ENCODE measurements around the gene MYT1.

The MYT1 gene

GRCh38 chr20:64155258-64156135 lies 8.8 kb upstream of the MYT1 start:
- peak in 2 of 3 experiments; percentile 59 to 67 for DNase-seq

GRCh38 chr20:64156136-64156885 lies 7.9 kb upstream of the MYT1 start:
- peak; percentile 67 to 94 (median 86) for DNase-seq

GRCh38 chr20:64156886-64157875 lies 7.1 kb upstream of the MYT1 start:
- DNase-seq: no peak

DNA sequence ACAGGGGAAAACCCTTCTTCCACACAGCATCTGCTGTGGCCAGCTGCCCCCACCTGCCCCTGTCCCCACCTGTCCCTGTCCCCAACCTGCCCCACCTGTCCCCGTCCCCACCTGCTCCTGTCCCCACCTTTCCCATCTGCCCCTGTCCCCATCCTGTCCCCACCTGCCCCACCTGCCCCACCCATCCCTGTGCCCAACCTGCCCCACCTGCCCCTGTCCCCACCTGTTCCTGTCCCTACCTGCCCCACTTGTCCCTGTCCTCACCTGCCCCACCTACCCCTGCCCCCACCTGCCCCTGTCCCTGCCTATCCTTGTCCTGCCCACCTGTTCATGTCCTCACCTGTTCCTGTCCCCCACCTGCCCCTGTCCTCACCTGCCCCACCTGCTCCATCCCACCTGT lies 6.4 kb upstream of the MYT1 start:
- DNase-seq: no peak

DNA sequence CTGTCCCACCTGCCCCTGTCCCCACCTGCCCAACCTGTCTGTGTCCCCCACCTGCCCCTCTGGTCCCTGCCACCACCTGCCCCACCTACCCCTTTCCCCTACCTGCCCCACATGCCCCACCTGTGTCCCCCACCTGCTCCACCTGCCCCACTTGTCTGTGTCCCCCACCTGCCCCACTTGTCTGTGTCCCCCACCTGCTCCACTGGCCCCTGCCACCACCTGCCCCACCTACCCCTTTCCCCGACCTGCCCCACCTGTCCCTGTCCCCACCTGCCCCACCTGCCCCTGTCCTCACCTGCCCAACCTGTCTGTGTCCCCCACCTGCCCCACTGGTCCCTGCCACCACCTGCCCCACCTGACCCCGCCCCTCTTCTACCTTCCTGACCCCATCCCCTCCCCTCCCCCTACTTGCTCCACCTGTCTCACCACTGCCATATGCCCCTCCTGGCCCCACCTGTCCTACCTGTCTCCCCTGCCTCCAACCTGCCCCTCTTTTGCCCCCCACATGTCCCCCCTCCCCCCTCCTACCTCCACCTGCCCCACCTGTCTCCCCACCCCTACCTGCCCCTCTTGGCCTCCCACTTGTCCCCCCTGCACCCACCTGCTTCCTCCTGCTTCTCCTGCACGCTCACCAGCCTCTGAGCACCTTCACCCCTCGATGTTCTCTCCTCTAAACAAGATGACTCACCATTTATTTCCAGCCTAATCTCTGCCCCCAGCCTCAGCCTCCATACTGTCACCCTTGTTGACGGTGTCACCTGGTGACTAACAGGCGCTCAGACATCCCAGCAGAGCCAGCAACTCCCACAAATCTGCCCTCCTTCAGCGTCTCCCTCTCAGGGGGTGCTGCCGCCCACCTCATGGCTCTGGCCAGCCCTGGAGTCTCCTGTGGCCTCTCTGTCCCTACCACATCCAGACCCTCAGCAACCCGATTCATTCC lies 5.6 kb upstream of the MYT1 start:
- peak in 2 of 3 experiments; percentile 33 to 50 for DNase-seq

DNA sequence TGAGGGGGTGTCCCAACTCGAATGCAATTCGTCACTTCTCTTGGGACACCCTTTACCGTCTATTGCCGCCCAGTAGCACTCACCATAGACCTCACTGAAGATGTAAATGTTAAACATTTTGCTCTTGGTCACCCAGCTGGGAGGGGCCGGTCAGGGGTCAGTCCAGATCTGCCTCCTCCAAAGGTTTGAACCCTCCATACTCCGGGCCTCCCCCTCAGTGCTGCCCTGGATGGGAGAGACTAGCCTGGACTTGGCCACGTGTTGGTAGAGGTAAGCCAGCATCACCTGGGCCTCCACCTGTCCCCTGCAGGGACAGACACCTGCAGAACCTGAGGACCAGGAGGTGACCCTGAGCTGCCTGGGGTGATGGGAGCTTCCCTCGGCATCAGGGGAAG lies 5.0 kb upstream of the MYT1 start:
- no peak for DNase-seq

DNA sequence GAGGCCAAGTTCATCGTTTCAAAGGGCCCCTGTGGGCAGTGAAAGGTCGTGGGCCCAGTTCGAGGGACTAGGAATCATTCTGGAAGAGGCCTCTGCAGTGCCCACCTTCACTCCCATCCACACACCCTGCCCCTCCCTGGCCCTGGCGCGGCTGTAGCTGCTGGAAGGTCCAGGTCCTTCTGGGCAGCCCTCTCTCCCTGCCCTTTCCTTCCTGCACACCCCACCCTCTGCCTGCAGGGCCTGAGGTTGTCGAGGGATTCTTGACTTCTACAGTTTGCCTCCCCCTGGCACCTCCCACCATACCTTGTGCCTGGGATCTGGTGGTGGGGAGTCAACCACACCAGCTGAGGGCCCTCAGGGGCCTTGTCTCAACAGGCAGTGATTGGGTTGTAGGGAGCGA lies 4.5 kb upstream of the MYT1 start:
- peak in 1 of 3 experiments; percentile 52 for DNase-seq

DNA sequence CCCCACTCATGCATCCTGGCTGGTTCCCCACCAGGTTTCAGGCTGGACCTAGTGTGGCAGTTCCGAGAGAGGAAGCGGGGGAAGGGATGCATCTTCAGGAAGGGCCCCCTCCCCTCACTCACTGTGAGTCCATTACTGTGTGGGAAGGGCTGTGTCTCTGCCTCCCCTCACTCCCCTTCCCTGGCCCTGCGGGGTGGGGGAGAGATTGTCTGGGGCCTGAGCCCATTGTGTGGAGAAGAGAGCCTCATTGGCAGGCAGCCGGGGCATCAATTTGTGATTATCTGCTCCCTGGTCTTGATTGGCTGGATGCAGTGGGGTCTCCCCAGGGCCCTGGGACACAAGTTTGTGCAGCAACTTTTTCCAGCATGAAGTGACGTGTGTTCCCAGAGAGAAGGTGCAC lies 4.1 kb upstream of the MYT1 start:
- DNase-seq: peak in 2 of 3 experiments; percentile 52 to 58

GRCh38 chr20:64160526-64161355 lies 3.5 kb upstream of the MYT1 start:
- DNase-seq: peak; percentile 78 to 88 (median 81)

DNA sequence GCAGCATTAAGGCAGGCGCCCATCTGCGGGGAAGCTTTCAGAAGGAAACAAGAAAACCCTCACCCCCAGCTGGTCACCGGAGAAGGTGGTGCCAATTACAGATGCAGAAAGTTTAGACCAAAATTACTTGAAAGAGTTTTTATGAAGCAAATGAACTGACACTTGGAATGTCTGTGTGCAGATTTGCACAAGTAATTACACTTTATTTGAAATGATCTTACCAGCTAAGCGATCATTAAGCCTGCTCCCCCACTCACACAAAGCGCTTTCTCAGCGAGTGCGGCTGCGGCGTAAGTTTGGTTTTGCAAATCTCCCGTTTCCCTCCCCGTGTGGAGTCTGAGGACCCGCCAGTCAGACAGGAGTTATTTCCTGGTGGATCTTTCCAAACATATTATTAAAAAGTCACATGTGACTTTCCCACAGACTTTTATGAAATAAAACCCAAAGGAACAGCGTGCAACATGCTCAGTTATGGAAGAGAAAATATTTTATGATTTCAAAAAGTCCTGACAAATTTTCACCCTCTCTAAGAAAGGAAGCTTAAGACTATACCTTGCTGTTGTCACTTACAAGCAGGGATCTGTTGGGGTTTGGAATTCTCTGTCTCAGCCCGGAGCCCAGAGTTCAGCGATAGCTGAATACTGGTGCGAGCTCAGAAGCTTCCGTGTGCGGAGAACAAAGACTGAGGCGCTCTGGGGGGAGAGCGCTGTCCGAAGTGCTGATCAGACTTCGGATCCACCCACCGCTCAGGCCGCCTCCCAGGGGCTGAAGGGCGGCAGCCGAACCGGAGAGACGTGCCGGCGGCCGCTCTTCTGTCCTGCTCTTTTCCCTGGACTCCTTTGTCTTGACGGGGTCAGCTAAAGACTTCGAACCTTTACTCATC lies 2.7 kb upstream of the MYT1 start:
- DNase-seq: peak; percentile 72 to 88 (median 77)

DNA sequence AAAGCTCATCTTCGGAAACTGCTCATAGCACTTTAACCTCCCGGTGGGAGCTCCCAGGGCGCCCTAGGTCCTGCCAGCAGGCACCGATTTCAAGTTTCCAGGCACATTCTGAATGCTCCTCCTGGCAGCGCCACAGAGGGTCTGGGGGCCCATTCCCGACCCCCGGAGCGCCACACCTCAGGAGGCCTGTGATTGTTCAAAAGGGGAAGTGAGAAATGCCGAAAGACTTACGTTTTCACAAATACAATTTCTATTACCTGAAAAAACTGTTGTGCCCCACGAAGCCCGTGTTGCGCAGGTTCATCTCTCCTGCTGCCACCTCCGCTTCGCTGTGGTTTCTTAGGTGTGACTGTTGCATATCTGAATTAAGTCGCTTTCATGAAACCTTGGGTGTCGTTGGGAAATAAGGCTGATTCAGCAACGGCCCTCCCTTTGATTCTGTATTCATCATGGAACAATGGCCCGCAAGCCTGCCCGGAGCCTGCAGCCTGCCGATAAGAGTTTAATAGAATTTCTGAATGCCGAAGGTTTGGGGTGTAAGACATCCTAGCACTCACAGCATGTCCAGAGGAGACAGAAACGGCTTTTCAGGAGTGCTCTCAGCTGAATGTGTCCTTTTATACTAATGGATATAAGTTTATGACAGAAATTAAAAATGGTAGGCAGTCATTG lies 1.9 kb upstream of the MYT1 start:
- DNase-seq: peak in 2 of 3 experiments; percentile 62 to 68

DNA sequence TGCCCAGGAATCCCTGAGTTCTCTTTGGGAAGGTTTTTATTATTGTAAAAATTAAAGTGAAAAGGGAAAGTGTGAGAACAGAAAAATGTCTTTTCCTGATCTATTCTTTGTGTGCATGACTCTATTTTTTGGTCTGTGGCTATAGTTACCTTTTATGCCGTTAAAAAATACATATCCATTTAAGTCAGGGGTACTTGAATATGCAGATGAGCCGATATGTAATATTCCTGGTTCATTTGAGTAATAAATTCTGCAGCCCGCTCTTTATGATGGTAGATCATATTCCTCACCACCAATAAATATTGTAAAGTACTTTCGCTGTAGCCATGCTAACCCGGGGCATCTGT lies 503 bp upstream of the MYT1 start:
- no peak for DNase-seq

DNA sequence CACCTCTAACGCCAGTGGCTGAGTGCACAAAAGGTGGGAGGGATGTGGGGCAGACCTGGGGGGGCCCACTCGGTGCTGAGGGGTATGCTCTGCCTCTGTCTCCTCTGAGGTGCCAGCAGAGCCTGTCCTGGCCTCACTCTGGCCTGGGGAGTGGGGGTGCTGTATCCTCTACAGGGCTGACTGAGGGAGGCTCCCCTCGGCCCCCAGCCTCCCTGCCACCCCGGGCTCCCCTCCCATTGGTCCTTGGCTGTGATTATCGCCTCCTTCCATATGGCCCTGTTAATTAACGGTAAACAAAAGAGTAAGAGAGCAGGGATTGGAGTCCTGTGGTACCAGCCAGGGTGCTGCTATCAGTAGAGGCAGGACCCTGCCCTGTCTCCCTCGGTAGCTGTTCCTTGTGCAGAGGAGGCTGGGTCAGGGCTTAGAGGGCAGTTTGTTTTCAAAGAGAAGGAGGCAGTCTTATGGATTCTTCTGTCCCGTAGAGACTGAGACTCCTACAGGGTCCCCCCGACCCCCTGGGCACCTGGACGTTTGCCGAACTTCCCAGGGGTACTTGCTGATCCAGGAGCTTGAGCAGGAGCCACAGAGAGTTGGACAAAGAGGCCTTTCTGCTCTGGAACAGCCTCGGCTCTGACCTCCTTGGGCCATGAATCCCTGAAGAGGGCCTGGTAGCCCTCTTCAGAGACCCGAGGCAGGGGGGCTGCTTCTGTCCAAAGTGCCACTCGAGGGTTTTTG lies 1.8 kb downstream of the MYT1 start:
- DNase-seq: peak in 2 of 3 experiments; percentile 61 to 75

DNA sequence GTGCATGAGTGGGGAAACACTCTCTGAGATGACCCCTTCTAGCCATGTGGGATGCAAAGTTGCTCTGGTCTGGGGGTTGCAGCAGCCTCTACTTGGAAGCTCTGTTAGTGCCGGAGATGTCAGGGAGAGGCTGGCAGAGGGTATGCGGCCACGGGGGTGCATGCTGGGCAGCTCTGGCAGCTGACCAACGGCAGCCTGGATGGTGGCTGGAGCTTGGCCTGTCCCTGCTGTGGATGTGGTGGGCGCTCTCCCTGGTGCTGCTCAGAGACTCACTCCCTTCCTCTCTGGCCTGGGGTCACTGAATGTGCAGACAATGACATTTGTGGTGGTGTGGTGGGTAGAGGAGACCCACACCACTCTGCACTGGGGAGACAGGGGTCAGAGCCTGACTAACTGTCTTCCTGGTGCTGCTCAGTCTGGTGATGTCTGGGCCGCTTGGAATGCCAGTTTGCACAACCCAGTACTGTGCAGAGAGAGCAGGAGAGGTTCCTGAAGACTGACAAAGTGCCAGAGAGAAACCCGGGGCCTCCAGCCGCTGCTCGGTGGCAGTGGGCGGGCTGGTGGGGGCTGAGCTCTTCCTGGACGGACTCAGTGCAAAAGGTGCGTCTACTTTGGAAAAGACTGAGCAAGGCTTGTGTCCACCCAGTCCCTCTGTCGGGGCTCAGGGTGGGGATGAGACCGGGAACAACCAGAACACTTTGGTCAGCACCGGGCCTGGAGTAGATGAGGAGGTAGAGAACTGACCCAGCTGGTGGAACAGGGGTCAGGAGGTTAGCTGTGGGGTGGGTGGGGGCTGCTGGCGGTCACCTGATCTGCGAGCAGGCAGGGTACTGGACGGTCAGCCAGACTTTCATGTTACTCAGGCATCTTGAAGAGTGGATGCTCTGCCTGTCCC lies 2.7 kb downstream of the MYT1 start:
- DNase-seq: no peak

- DNase-seq: no peak
Observed at GRCh38 chr20:64167676-64168075, 3.4 kb downstream of the MYT1 start.

GRCh38 chr20:64168381-64169090 lies 4.3 kb downstream of the MYT1 start:
- no peak for DNase-seq
